Spleen (tissue), 11 donors: ENCODE data around the gene DNAJC10. TPM values are rescaled to one million over a fixed set of nuclear protein-coding genes. Genes with fewer than 3 reads are reported as not detected.

Experiments
- DNase-seq: peaks from one replicate; pipeline ENCODE4 v3.0.0-alpha.2; 2020
- H3K27ac ChIP-seq, 8 donors: fragments of 200-600 bp; sonication (generic) in 7 of 8; 1 replicate in 4 of 8; 2 replicates in 4 of 8; pipeline versions ENCODE4 v1.5.0 to v1.8.0; 2016 to 2021; ENCODE audit warnings: inconsistent platforms in 4 of 8, mild to moderate bottlenecking in 4 of 8, moderate library complexity in 1 of 8
- H3K27me3 ChIP-seq, 7 donors: fragments of 200-600 bp; sonication (generic) in 6 of 7; replicated peaks in 1 of 7; 1 replicate in 4 of 7; 2 replicates in 3 of 7; pipeline versions ENCODE4 v1.5.0 to v1.8.0; 2016 to 2021; ENCODE audit warnings: inconsistent platforms in 3 of 7, mild to moderate bottlenecking in 1 of 7
- H3K36me3 ChIP-seq, 6 donors: fragments of 200-600 bp; sonication (generic) in 5 of 6; 1 replicate in 4 of 6; 2 replicates in 2 of 6; pipeline versions ENCODE4 v1.5.0 to v1.8.0; 2016 to 2021; ENCODE audit warnings: inconsistent platforms in 2 of 6
- H3K4me1 ChIP-seq, 6 donors: fragments of 200-600 bp; sonication (generic) in 5 of 6; 1 replicate in 3 of 6; 2 replicates in 3 of 6; pipeline versions ENCODE4 v1.5.0 to v1.8.0; 2016 to 2021; ENCODE audit warnings: inconsistent platforms in 3 of 6
- H3K4me3 ChIP-seq, 8 donors: fragments of 200-600 bp; sonication (generic) in 7 of 8; 1 replicate in 4 of 8; 2 replicates in 4 of 8; pipeline versions ENCODE4 v1.5.0 to v1.8.0; 2016 to 2021; ENCODE audit warnings: inconsistent platforms in 4 of 8, mild to moderate bottlenecking in 4 of 8, moderate library complexity in 2 of 8
- H3K9me3 ChIP-seq, 8 donors: fragments of 200-600 bp; sonication (generic) in 7 of 8; 1 replicate in 4 of 8; 2 replicates in 4 of 8; pipeline versions ENCODE4 v1.5.0 to v1.8.0; 2016 to 2021; ENCODE audit warnings: inconsistent platforms in 4 of 8
- CTCF ChIP-seq, 11 experiments: fragments of 200-600 bp in 7 of 11; fragments of 450-650 bp in 4 of 11; sonication (generic) in 4 of 11; IDR thresholded peaks in 8 of 11; conservative IDR thresholded peaks in 3 of 11; 1 replicate in 7 of 11; 2 replicates in 4 of 11; pipeline versions ENCODE4 v1.4.0 to v1.8.0; 2016 to 2021; ENCODE audit warnings: antibody characterized with exemption in 11 of 11, inconsistent platforms in 4 of 11, mild to moderate bottlenecking in 1 of 11
- POLR2A ChIP-seq, 3 donors: fragments of 450-650 bp; IDR thresholded peaks; one replicate each; pipeline ENCODE4 v1.5.1; 2017; ENCODE audit warnings: antibody characterized with exemption in 3 of 3, mild to moderate bottlenecking in 1 of 3
- POLR2AphosphoS5 ChIP-seq, 3 donors: sonication (generic); formaldehyde crosslinking; IDR thresholded peaks; one replicate each; pipeline ENCODE4 v1.5.1; 2017; ENCODE audit warnings: antibody characterized with exemption in 3 of 3
- WGBS, 5 donors: extraction: QIAGEN DNeasy Blood & Tissue Kit in 3 of 5; methylation state at CpG; one replicate each; pipeline versions ENCODE4 v1.1.5 to v1.1.7; 2013 to 2018; 5-methylcytosine and 5-hydroxymethylcytosine counted together
- intact Hi-C: fragments of 100-400 bp; cut with DNase I; formaldehyde crosslinking; loops from one replicate; pipeline ENCODE4 v1.15.0; 2023; ENCODE audit warnings: low total_unique reads
- polyA plus RNA-seq, 3 donors: library from polyadenylated mRNA; stranded (reverse); fragments of 200-250 nt; gene quantifications; one replicate each; pipeline ENCODE4 v1.2.1, GENCODE V29; 2013
- total RNA-seq, 7 donors: library from RNA; depleted of rRNA in 3 of 7; stranded (reverse); fragments of >200 nt in 3 of 7; fragmentation: NEBNext Ultra II Directional in 4 of 7; extraction: Animal tissue kit (Norgen Biotek cat#: 25700) in 4 of 7; gene quantifications; one replicate each; pipeline versions ENCODE4 v1.1.0 to v1.2.1, GENCODE V29; 2016 to 2021
- donor health status: healthy with polysubstance abuse.
- donor health status: DM: no; HTN: no; CAD: no; lungs with moderate emphysema.
- donor health status: DM: no; HTN: no; CAD: no.
- donor health status: Bipolar disorder and iron deficiency.
- donor health status: healthy.
- donor health status: DM: no; HTN: no; CAD: no.
- donor health status: DM: yes; HTN: yes; CAD: no.

The DNAJC10 gene
- total and polyA plus RNA-seq, 10 donors = 25.7 to 108 (median 72.1) TPM

DNA sequence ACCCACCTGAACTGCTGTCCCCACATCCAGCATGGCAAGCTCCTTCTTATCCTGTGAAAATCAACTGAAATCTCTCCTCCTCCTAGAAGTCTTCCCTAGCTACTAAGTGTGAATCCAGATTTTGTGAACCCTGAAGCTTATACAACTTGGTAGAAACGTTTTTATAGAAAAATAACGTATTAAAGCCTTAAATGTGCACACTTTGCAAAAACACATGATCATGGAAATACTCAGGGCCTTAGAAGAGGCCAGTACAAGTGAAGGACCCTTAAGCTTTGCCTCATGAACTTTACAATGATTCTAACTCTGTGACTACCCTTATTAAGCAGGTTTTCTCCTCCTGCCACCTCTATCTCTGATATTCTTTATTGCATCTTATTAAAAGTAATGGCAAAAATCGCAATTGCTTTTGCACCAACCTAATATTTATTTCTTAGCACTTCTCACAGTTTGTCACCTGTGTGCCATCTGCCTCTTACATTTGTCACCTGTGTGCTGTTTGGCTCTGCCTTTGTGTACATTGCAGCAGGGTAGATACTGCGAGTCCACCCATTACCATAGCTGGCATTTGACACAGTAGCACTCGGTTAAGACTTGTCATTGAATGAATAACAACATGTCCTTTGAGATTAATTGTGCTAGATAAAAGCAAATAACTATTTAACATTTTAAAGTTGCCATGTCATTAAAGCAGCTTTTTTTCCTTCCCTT lies 108.2 kb downstream of the DNAJC10 start:
- Histone ChIP-seq H3K27me3 (no peaks in the 10 kb centered on the region), H3K9me3 (no peaks in the 10 kb centered on the region), H3K36me3 (no peaks in the 10 kb centered on the region), H3K27ac (no peak overlapping the region), H3K4me3 (no peak overlapping the region), H3K4me1 (no peaks in the 10 kb centered on the region)
- WGBS, 5 donors = 76 to 81% (median 80%) methylated on average over 5 of the region's 5 CpGs
- intact Hi-C loops = no loop called here
- TF ChIP-seq POLR2A (IDR thresholded peaks at IDR 0.05) (no peak), CTCF (IDR thresholded peaks at IDR 0.05 in 8 of 11, conservative IDR thresholded peaks at IDR 0.05 in 3 of 11) (no peak), POLR2AphosphoS5 (IDR thresholded peaks at IDR 0.05) (no peak)
- no peak for DNase-seq

- intact Hi-C loops = no loop called here
- DNase-seq = no peak
- H3K4me3 ChIP-seq = no peak overlapping the region
- H3K36me3 ChIP-seq = no peaks in the 10 kb centered on the region
- WGBS, 5 donors = 80 to 89% (median 81%) methylated on average over 6 of the region's 6 CpGs
- no peaks in the 10 kb centered on the region for H3K9me3 ChIP-seq
- TF ChIP-seq CTCF (IDR thresholded peaks at IDR 0.05 in 8 of 11, conservative IDR thresholded peaks at IDR 0.05 in 3 of 11) (no peak), POLR2AphosphoS5 (IDR thresholded peaks at IDR 0.05) (no peak), POLR2A (IDR thresholded peaks at IDR 0.05) (no peak)
- no peaks in the 10 kb centered on the region for H3K27me3 ChIP-seq
- H3K4me1 ChIP-seq = no peaks in the 10 kb centered on the region
- no peak overlapping the region for H3K27ac ChIP-seq
Measured at GRCh38 chr2:182824767-182825158, 108.7 kb downstream of the DNAJC10 start.

DNA sequence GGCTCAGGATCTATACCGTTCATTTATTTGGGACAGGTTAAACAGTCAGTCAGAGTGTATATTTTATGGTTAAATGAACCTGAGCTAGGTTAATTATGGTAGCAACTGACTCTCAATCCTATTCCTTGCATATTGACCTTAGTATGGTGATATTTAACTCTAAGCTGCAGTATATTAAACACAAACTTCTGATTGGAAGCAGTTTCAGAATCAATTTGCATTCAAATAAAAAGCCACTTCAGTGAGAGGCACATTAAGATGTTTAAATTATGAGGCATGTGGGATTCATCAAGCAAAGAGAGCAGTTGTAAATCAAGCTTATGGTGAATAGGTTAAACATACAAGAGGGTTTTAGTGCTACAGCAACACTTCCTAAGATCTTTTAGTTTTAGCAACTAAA lies 110.0 kb downstream of the DNAJC10 start:
- WGBS, 5 donors = 82 to 92% (median 86%) methylated on average over 1 of the region's 1 CpG
- no peak for TF ChIP-seq POLR2AphosphoS5 (IDR thresholded peaks at IDR 0.05)
- no peak for TF ChIP-seq POLR2A (IDR thresholded peaks at IDR 0.05)
- TF ChIP-seq CTCF (IDR thresholded peaks at IDR 0.05 in 8 of 11, conservative IDR thresholded peaks at IDR 0.05 in 3 of 11) = no peak
- no peaks in the 10 kb centered on the region for H3K4me1 ChIP-seq
- no peaks in the 10 kb centered on the region for H3K27me3 ChIP-seq
- no peak for DNase-seq
- H3K27ac ChIP-seq = no peak overlapping the region
- intact Hi-C loops = no loop called here
- no peaks in the 10 kb centered on the region for H3K9me3 ChIP-seq
- no peak overlapping the region for H3K4me3 ChIP-seq
- no peaks in the 10 kb centered on the region for H3K36me3 ChIP-seq

DNA sequence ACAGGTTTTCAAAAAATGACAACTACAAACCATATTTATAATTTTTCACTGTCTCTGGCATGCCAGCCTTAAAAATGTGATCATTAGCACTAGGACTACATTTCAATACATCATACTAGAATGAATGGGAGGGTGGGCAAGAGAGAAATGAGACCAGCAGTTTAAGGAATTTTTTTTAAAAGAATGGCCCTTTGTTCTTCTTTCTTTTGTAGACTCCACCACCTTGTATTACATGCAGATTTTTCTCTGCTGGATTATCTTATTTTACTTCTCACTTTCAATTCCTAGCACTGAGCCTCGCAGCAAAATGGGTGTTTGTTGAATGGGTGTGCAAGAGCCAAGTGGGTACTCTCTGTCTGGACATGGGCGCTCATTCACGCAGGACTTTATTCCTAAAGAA lies 110.4 kb downstream of the DNAJC10 start:
- intact Hi-C loops = no loop called here
- Histone ChIP-seq H3K4me1 (no peaks in the 10 kb centered on the region), H3K27me3 (no peaks in the 10 kb centered on the region), H3K9me3 (no peaks in the 10 kb centered on the region), H3K4me3 (no peak overlapping the region), H3K27ac (no peak overlapping the region), H3K36me3 (no peaks in the 10 kb centered on the region)
- no peak for TF ChIP-seq POLR2A (IDR thresholded peaks at IDR 0.05)
- TF ChIP-seq POLR2AphosphoS5 (IDR thresholded peaks at IDR 0.05) = no peak
- no peak for TF ChIP-seq CTCF (IDR thresholded peaks at IDR 0.05 in 8 of 11, conservative IDR thresholded peaks at IDR 0.05 in 3 of 11)
- 89 to 93% (median 90%) methylated on average over 3 of the region's 3 CpGs for WGBS, 5 donors
- no peak for DNase-seq
